ENCODE results near the gene CALB2. TPM values are rescaled to one million over a fixed set of nuclear protein-coding genes. Genes with fewer than 3 reads are reported as not detected.

CALB2 gene
- total and polyA plus RNA-seq, 2 of the 13 experiments (the other 11 are each of a cell fraction or from before 2014, with no cell fraction given), result 0.37 to 0.40 TPM

- TF ChIP-seq TFE3 (CRISPR knock-in tag; IDR thresholded peaks at IDR 0.05), result no peak
- no peak for TF ChIP-seq SRF (IDR thresholded peaks at IDR 0.05; ENCODE audit: low read depth, low read length)
Measured at GRCh38 chr16:71431176-71431575, 72.7 kb downstream of the CALB2 start (continued).

- ATAC-seq (no peak), FAIRE-seq (no peak), DNase-seq (ENCODE audit: low spot score) (no peak)
- intact Hi-C loops (cut with micrococcal nuclease; ENCODE audit: unreplicated experiment), result no loop called here
- no peak overlapping the region for H3K4me2 ChIP-seq (ENCODE audit: low read depth, low read length)
- no peaks in the 10 kb centered on the region for H3K79me2 ChIP-seq (ENCODE audit: insufficient read depth, low read length)
- no peaks in the 10 kb centered on the region for H4K20me1 ChIP-seq (ENCODE audit: insufficient read depth, low read length)
- 43% methylated on average over 9 of the region's 9 CpGs for WGBS (ENCODE audit: low lambda C conversion rate)
- CTCF ChIA-PET (ENCODE audit: low intra/inter-chr PET ratio, low total read pairs), result no interaction called here
- BruUV-seq (replicated peaks), result no TSS peak
- H3K9ac ChIP-seq (ENCODE audit: insufficient read depth, low read depth, low read length), result no peak overlapping the region
- TF ChIP-seq ZNF768 (CRISPR knock-in tag; IDR thresholded peaks at IDR 0.05) (no peak), ZNF775 (CRISPR knock-in tag; IDR thresholded peaks at IDR 0.05; ENCODE audit: borderline replicate concordance) (no peak), CENPT (CRISPR knock-in tag; IDR thresholded peaks at IDR 0.05; ENCODE audit: low read depth) (no peak), BATF2 (CRISPR knock-in tag; IDR thresholded peaks at IDR 0.05) (no peak), ZNF7 (CRISPR knock-in tag; IDR thresholded peaks at IDR 0.05) (no peak), SALL2 (CRISPR knock-in tag; IDR thresholded peaks at IDR 0.05) (no peak), TBP (CRISPR knock-in tag; IDR thresholded peaks at IDR 0.05) (no peak), SOX5 (CRISPR knock-in tag; IDR thresholded peaks at IDR 0.05; ENCODE audit: borderline replicate concordance) (no peak), ZNF879 (CRISPR knock-in tag; IDR thresholded peaks at IDR 0.05) (no peak), ZNF18 (CRISPR knock-in tag; IDR thresholded peaks at IDR 0.05; ENCODE audit: insufficient replicate concordance) (no peak)
- H3K4me1 ChIP-seq (ENCODE audit: insufficient read depth, low read length), result peaks cover 13% of the 10 kb centered on the region
- peaks cover 12 to 51% of the 10 kb centered on the region in 2 experiments for H3K27me3 ChIP-seq (ENCODE audit: control insufficient read depth in 1 of 2, insufficient read depth in 2 of 2, low read length in 2 of 2)
- H3K27ac ChIP-seq (ENCODE audit: extremely low read length, insufficient read depth, low read length), result no peak overlapping the region
- no peaks in the 10 kb centered on the region for H3K36me3 ChIP-seq (replicated peaks in 1 of 2; ENCODE audit: control insufficient read depth in 1 of 2, insufficient read depth in 2 of 2, low read length in 2 of 2)
- POLR2A ChIA-PET, result no interaction called here
- H3K4me3 ChIP-seq (replicated peaks in 1 of 3; ENCODE audit: insufficient read depth in 1 of 3, low read depth in 2 of 3, low read length in 3 of 3), result no peak overlapping the region
- in situ Hi-C loops (cut with HindIII; ENCODE audit: extremely low pct_ligation_motif_present, low pct_unique_long_range_greater_than_20kb), result no loop called here
- no peak overlapping the region for H2AFZ ChIP-seq (ENCODE audit: low read length)
- H3K9me3 ChIP-seq (ENCODE audit: low read length), result no peaks in the 10 kb centered on the region
Measured at GRCh38 chr16:71431991-71432390, 73.5 kb downstream of the CALB2 start.
